H1 (cell line): ENCODE results near the gene HOXD12. TPM values are rescaled to one million over a fixed set of nuclear protein-coding genes. Genes with fewer than 3 reads are reported as not detected.
A peak's percentile ranks its signal among the peaks of the same experiment; 100 is the strongest.

Experiments
- CTCF ChIA-PET: fragments of 300-600 bp; sonication (Branson Sonifier 250); formaldehyde crosslinking; loops from one replicate; lab custom pipeline; 2021; ENCODE audit not compliant: partially characterized antibody; lab: Charles Lee
- POLR2A ChIA-PET: fragments of 300-600 bp; sonication (Branson Sonifier 250); formaldehyde crosslinking; loops from one replicate; lab custom pipeline; 2021; ENCODE audit warnings: inconsistent platforms; ENCODE audit not compliant: partially characterized antibody; lab: Charles Lee
- DNase-seq, 2 experiments: peaks; one replicate each; pipeline versions ENCODE4 v3.0.0 to v3.0.0-alpha.2; 2010 to 2022; ENCODE audit warnings: low spot score in 2 of 2, low read depth in 1 of 2, mixed read lengths in 1 of 2
- FAIRE-seq: peaks from 2 replicates; lab custom pipeline; 2011; peaks lifted over from hg19 to GRCh38; lab: Jason Lieb, UNC
- H2AFZ ChIP-seq: 2 replicates; pipeline ENCODE4 v1.8.1; 2012; ENCODE audit warnings: low read length, inconsistent platforms
- H2AK5ac ChIP-seq: 2 replicates; pipeline ENCODE4 v1.6.1; 2013; ENCODE audit warnings: low read depth, low read length
- H2BK120ac ChIP-seq: replicated peaks from 2 replicates; pipeline ENCODE3; 2013; ENCODE audit warnings: low read depth, low read length, inconsistent platforms
- H2BK12ac ChIP-seq: 2 replicates; pipeline ENCODE4 v1.6.1; 2013; ENCODE audit warnings: low read depth, low read length
- H2BK15ac ChIP-seq: 2 replicates; pipeline ENCODE4 v1.6.1; 2013; ENCODE audit warnings: low read length
- H2BK20ac ChIP-seq: 2 replicates; pipeline ENCODE4 v1.6.1; 2013; ENCODE audit warnings: low read length
- H2BK5ac ChIP-seq: 2 replicates; pipeline ENCODE4 v1.6.1; 2013; ENCODE audit warnings: low read depth, low read length
- H3K14ac ChIP-seq: 2 replicates; pipeline ENCODE4 v1.6.1; 2013; ENCODE audit warnings: inconsistent platforms; ENCODE audit not compliant: insufficient read length
- H3K18ac ChIP-seq: 2 replicates; pipeline ENCODE4 v1.6.1; 2013; ENCODE audit warnings: low read length; ENCODE audit errors: extremely low read depth
- H3K23ac ChIP-seq: 2 replicates; pipeline ENCODE4 v1.6.1; 2013; ENCODE audit warnings: inconsistent platforms; ENCODE audit not compliant: insufficient read length
- H3K23me2 ChIP-seq: 2 replicates; pipeline ENCODE4 v1.6.1; 2013; ENCODE audit warnings: low read depth, low read length
- H3K27ac ChIP-seq: 2 replicates; pipeline ENCODE4 v1.6.1; 2011; ENCODE audit warnings: low read depth, low read length, inconsistent platforms
- H3K27me3 ChIP-seq, 4 experiments: replicated peaks in 1 of 4; 1 replicate in 1 of 4; 2 replicates in 3 of 4; pipeline versions ENCODE4 v1.6.1 to v1.8.1; 2011 to 2013; ENCODE audit warnings: low read length in 3 of 4, mild to moderate bottlenecking in 3 of 4, inconsistent platforms in 2 of 4, mixed read lengths in 2 of 4, moderate library complexity in 1 of 4; ENCODE audit not compliant: control insufficient read depth in 3 of 4, insufficient read depth in 3 of 4; ENCODE audit errors: extremely low read depth in 1 of 4
- H3K36me3 ChIP-seq, 4 experiments: 2 replicates each; pipeline versions ENCODE4 v1.6.1 to v1.8.1; 2011 to 2013; ENCODE audit warnings: mild to moderate bottlenecking in 4 of 4, low read length in 3 of 4, moderate library complexity in 2 of 4, control low read depth in 1 of 4, inconsistent platforms in 1 of 4; ENCODE audit not compliant: insufficient read depth in 4 of 4, control insufficient read depth in 2 of 4
- H3K4ac ChIP-seq: replicated peaks from 2 replicates; pipeline ENCODE3; 2013; ENCODE audit warnings: low read length, low read depth, mixed read lengths, inconsistent platforms; ENCODE audit not compliant: insufficient read length
- H3K4me1 ChIP-seq, 4 experiments: replicated peaks in 1 of 4; 1 replicate in 1 of 4; 2 replicates in 3 of 4; pipeline versions ENCODE4 v1.6.1 to v1.8.1; 2011 to 2013; ENCODE audit warnings: low read length in 3 of 4, inconsistent platforms in 2 of 4, mixed read lengths in 1 of 4; ENCODE audit not compliant: insufficient read depth in 4 of 4, control insufficient read depth in 3 of 4
- H3K4me2 ChIP-seq, 2 experiments: 2 replicates each; pipeline versions ENCODE4 v1.6.1 to v1.8.1; 2011 to 2013; ENCODE audit warnings: low read depth in 2 of 2, low read length in 2 of 2, control low read depth in 1 of 2, inconsistent platforms in 1 of 2, mild to moderate bottlenecking in 1 of 2; ENCODE audit not compliant: insufficient read depth in 1 of 2
- H3K4me3 ChIP-seq, 4 experiments: fragments of 200-600, 300-600 bp in 1 of 4; sonication (generic), shearing (Covaris generic), sonication (Bioruptor Twin) in 1 of 4; 2 replicates each; pipeline versions ENCODE4 v1.5.1 to v1.8.1; 2011 to 2016; ENCODE audit warnings: low read length in 4 of 4, low read depth in 3 of 4, control low read depth in 2 of 4, inconsistent platforms in 2 of 4, mild to moderate bottlenecking in 2 of 4, mixed read lengths in 1 of 4, moderate library complexity in 1 of 4; ENCODE audit not compliant: insufficient read depth in 2 of 4; ENCODE audit errors: extremely low read depth in 1 of 4
- H3K56ac ChIP-seq: replicated peaks from 2 replicates; pipeline ENCODE3; 2013; ENCODE audit warnings: low read depth, mild to moderate bottlenecking, mixed read lengths, low read length, inconsistent platforms; ENCODE audit not compliant: insufficient read length
- H3K79me1 ChIP-seq: 2 replicates; pipeline ENCODE4 v1.6.1; 2013; ENCODE audit warnings: low read depth, low read length, control low read depth
- H3K79me2 ChIP-seq, 2 experiments: 2 replicates each; pipeline versions ENCODE4 v1.6.1 to v1.8.1; 2012 to 2013; ENCODE audit warnings: low read length in 2 of 2, mild to moderate bottlenecking in 2 of 2, inconsistent platforms in 1 of 2; ENCODE audit not compliant: insufficient read depth in 2 of 2, control insufficient read depth in 1 of 2
- H3K9ac ChIP-seq, 4 experiments: replicated peaks in 1 of 4; 1 replicate in 1 of 4; 2 replicates in 3 of 4; pipeline versions ENCODE4 v1.6.1 to v1.8.1; 2011 to 2013; ENCODE audit warnings: low read depth in 3 of 4, low read length in 3 of 4, control low read depth in 2 of 4, mild to moderate bottlenecking in 2 of 4, moderate library complexity in 2 of 4, inconsistent platforms in 1 of 4; ENCODE audit errors: extremely low read depth in 1 of 4
- H3K9me3 ChIP-seq, 2 experiments: 2 replicates each; pipeline versions ENCODE4 v1.6.1 to v1.8.1; 2012 to 2013; ENCODE audit warnings: mild to moderate bottlenecking in 2 of 2, moderate library complexity in 2 of 2, control low read depth in 1 of 2, inconsistent platforms in 1 of 2, low read depth in 1 of 2, low read length in 1 of 2, mixed read lengths in 1 of 2; ENCODE audit not compliant: insufficient read depth in 2 of 2
- H4K20me1 ChIP-seq, 2 experiments: replicated peaks in 1 of 2; 2 replicates each; pipeline versions ENCODE3 to v1.8.1; 2011 to 2013; ENCODE audit warnings: inconsistent platforms in 2 of 2, low read length in 2 of 2, mild to moderate bottlenecking in 1 of 2; ENCODE audit not compliant: insufficient read depth in 2 of 2, control insufficient read depth in 1 of 2
- H4K5ac ChIP-seq: 2 replicates; pipeline ENCODE4 v1.6.1; 2013; ENCODE audit warnings: low read length, low read depth, mixed read lengths, inconsistent platforms; ENCODE audit not compliant: insufficient read length
- H4K8ac ChIP-seq: 2 replicates; pipeline ENCODE4 v1.8.0; 2013; ENCODE audit warnings: mild to moderate bottlenecking, moderate library complexity, low read length, inconsistent platforms; ENCODE audit not compliant: insufficient read depth; ENCODE audit errors: extremely low read depth
- H4K91ac ChIP-seq: replicated peaks from 2 replicates; pipeline ENCODE3; 2013; ENCODE audit warnings: low read length, mixed read lengths, inconsistent platforms; ENCODE audit not compliant: insufficient read length
- BACH1 ChIP-seq: IDR thresholded peaks from 2 replicates; pipeline ENCODE4 v1.6.1; 2012; ENCODE audit warnings: low read length, improper control_type of control experiment
- GABPA ChIP-seq: IDR thresholded peaks from 2 replicates; pipeline ENCODE4 v1.6.1; 2011; ENCODE audit warnings: mild to moderate bottlenecking, low read length, moderate library complexity, borderline replicate concordance; ENCODE audit not compliant: insufficient read depth
- GTF2F1 ChIP-seq: IDR thresholded peaks from 2 replicates; pipeline ENCODE4 v1.6.1; 2012; ENCODE audit warnings: low read depth, low read length, improper control_type of control experiment, borderline replicate concordance
- HDAC2 ChIP-seq, 2 experiments: fragments of 300-600 bp in 1 of 2; sonication (generic) in 1 of 2; IDR thresholded peaks; 2 replicates each; pipeline ENCODE4 v1.6.1; 2011 to 2012; ENCODE audit warnings: low read depth in 2 of 2, low read length in 2 of 2, mild to moderate bottlenecking in 2 of 2, moderate library complexity in 2 of 2, borderline replicate concordance in 1 of 2, inconsistent platforms in 1 of 2
- JUND ChIP-seq: IDR thresholded peaks from 2 replicates; pipeline ENCODE4 v1.6.1; 2011; ENCODE audit warnings: mild to moderate bottlenecking, improper control_type of control experiment, low read length
- RAD21 ChIP-seq, 2 experiments: IDR thresholded peaks in 1 of 2; conservative IDR thresholded peaks in 1 of 2; 2 replicates each; pipeline ENCODE4 v1.6.1; 2011; ENCODE audit warnings: low read depth in 2 of 2, low read length in 2 of 2, improper control_type of control experiment in 1 of 2, inconsistent platforms in 1 of 2, mild to moderate bottlenecking in 1 of 2, moderate library complexity in 1 of 2
- SP2 ChIP-seq: IDR thresholded peaks from 2 replicates; pipeline ENCODE4 v1.6.1; 2012; ENCODE audit warnings: mild to moderate bottlenecking, low read length, inconsistent platforms
- TBP ChIP-seq: IDR thresholded peaks from 2 replicates; pipeline ENCODE4 v1.6.1; 2011; ENCODE audit warnings: low read depth, low read length, improper control_type of control experiment
- YY1 ChIP-seq: IDR thresholded peaks from 2 replicates; pipeline ENCODE4 v1.6.1; 2011; ENCODE audit warnings: low read depth, mild to moderate bottlenecking, low read length
- WGBS, 2 experiments: shearing (Covaris generic) in 1 of 2; methylation state at CpG; one replicate each; pipeline versions ENCODE4 v1.1.6 to v1.1.7; 2013 to 2015; ENCODE audit warnings: low lambda C conversion rate in 2 of 2, mixed read lengths in 2 of 2, inconsistent platforms in 1 of 2, low coverage in 1 of 2, missing lambda C conversion rate in 1 of 2; ENCODE audit not compliant: insufficient replicate concordance in 2 of 2, insufficient coverage in 1 of 2, insufficient read length in 1 of 2; ENCODE audit errors: extremely low coverage in 1 of 2, missing lambda C conversion rate in 1 of 2; 5-methylcytosine and 5-hydroxymethylcytosine counted together
- polyA plus RNA-seq, 7 experiments: library from polyadenylated mRNA; depleted of rRNA in 3 of 7; stranded (reverse) in 5 of 7; unstranded in 2 of 7; fragments of >200 nt in 5 of 7; fragments of 200-250 nt in 2 of 7; gene quantifications; 1 replicate in 5 of 7; 2 replicates in 1 of 7; 4 replicates in 1 of 7; pipeline versions ENCODE4 v1.2.1 to v1.2.3, GENCODE V29; 2011 to 2013; ENCODE audit warnings: missing spikeins in 2 of 7, mixed read lengths in 2 of 7
- total RNA-seq: library from RNA; stranded (reverse); fragmentation: NEBNext Ultra II Directional; extraction: Animal tissue kit (Norgen Biotek cat#: 25700); gene quantifications from 2 replicates; pipeline ENCODE4 v1.2.1, GENCODE V29; 2021
- TF ChIP-seq, protein P1 (sequence below), 3 experiments: IDR thresholded peaks; 1 replicate in 2 of 3; 2 replicates in 1 of 3; pipeline versions ENCODE4 v1.5.1 to v1.6.1; 2011; ENCODE audit warnings: low read length in 3 of 3, mild to moderate bottlenecking in 3 of 3, inconsistent platforms in 2 of 3, low read depth in 1 of 3, moderate library complexity in 1 of 3; ENCODE audit not compliant: insufficient read depth in 1 of 3; ENCODE audit errors: control extremely low read depth in 1 of 3

HOXD12 gene
- total and polyA plus RNA-seq, 2 of the 8 experiments (the other 6 are each of a cell fraction or from before 2014, with no cell fraction given), result not detected

DNA sequence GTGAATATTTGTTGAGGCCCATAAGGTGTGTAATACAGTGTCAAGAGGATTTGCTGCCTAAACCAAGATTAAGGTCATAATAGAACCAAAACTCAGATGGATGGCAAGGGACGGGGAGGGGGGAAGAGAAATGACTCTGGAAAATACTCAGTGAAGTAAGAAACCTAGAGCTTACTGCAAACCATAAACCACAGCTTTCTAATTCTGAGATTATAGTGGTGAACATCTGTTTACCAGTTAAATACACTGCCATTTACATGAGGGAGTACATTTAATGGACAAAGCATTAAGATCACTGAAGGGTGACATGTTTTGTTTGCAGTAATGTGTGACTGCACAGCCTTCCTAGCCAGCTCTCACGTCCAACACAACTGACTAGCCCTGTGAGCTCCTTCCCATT lies 35.6 kb upstream of the HOXD12 start:
- no peak overlapping the region for H3K4me2 ChIP-seq
- TF ChIP-seq TBP, result no peak
- TF ChIP-seq HDAC2 (IDR thresholded peaks at IDR 0.05; ENCODE audit: borderline replicate concordance in 1 of 2, low read depth in 2 of 2, low read length in 2 of 2), result no peak
- no peak for TF ChIP-seq BACH1
- no peak for TF ChIP-seq GTF2F1
- no peak for TF ChIP-seq SP2
- no peak for TF ChIP-seq GABPA
- no peak for TF ChIP-seq YY1
- TF ChIP-seq, protein P1, sequence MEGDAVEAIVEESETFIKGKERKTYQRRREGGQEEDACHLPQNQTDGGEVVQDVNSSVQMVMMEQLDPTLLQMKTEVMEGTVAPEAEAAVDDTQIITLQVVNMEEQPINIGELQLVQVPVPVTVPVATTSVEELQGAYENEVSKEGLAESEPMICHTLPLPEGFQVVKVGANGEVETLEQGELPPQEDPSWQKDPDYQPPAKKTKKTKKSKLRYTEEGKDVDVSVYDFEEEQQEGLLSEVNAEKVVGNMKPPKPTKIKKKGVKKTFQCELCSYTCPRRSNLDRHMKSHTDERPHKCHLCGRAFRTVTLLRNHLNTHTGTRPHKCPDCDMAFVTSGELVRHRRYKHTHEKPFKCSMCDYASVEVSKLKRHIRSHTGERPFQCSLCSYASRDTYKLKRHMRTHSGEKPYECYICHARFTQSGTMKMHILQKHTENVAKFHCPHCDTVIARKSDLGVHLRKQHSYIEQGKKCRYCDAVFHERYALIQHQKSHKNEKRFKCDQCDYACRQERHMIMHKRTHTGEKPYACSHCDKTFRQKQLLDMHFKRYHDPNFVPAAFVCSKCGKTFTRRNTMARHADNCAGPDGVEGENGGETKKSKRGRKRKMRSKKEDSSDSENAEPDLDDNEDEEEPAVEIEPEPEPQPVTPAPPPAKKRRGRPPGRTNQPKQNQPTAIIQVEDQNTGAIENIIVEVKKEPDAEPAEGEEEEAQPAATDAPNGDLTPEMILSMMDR (IDR thresholded peaks at IDR 0.05; ENCODE audit: control extremely low read depth in 1 of 3, insufficient read depth in 1 of 3, low read depth in 1 of 3, low read length in 3 of 3), result no peak
- no peak for TF ChIP-seq JUND
- TF ChIP-seq RAD21 (IDR thresholded peaks at IDR 0.05 in 1 of 2, conservative IDR thresholded peaks at IDR 0.05 in 1 of 2; ENCODE audit: low read depth in 2 of 2, low read length in 2 of 2), result no peak
- H3K9me3 ChIP-seq, result no peaks in the 10 kb centered on the region
- H2AFZ ChIP-seq, result no peak overlapping the region
- no peak overlapping the region for H4K8ac ChIP-seq
- no peaks in the 10 kb centered on the region; the same call in 1 of the 2 replicates for H3K23me2 ChIP-seq
- peaks cover 0 to 15% (median 9%) of the 10 kb centered on the region in 4 experiments; a peak in 4 of 7 replicates for H3K4me1 ChIP-seq
- peaks cover 5 to 7% of the 10 kb centered on the region in 2 experiments for H4K20me1 ChIP-seq
- H3K9ac ChIP-seq, result no peak overlapping the region
- H3K4me3 ChIP-seq, result no peak overlapping the region
- H2BK15ac ChIP-seq, result no peak overlapping the region
- H2BK5ac ChIP-seq, result no peak overlapping the region
- DNase-seq, result no peak
- no peaks in the 10 kb centered on the region for H3K36me3 ChIP-seq
- peak; percentile 42 for FAIRE-seq
- WGBS, 2 experiments, result 72% methylated on average over 2 of the region's 2 CpGs; no CpG with 5 or more reads in 1 of the 2 experiments
- no peak overlapping the region for H3K18ac ChIP-seq
- no peak overlapping the region for H4K91ac ChIP-seq
- H2AK5ac ChIP-seq, result no peak overlapping the region
- H3K27me3 ChIP-seq, result peaks cover 38 to 55% (median 46%) of the 10 kb centered on the region in 4 experiments
- POLR2A ChIA-PET, result interaction anchor here (1.6 kb wide), 1 partner anchor 21 kb away, joined by 3 read pairs; no protein-coding TSS in a partner anchor
- H2BK12ac ChIP-seq, result no peak overlapping the region
- H3K23ac ChIP-seq, result no peak overlapping the region
- H4K5ac ChIP-seq, result no peak overlapping the region
- no peak overlapping the region for H2BK120ac ChIP-seq
- H3K27ac ChIP-seq, result no peak overlapping the region
- no peak overlapping the region for H2BK20ac ChIP-seq
- CTCF ChIA-PET, result interaction anchor here (0.8 to 1.4 kb wide), 2 partner anchors 375 to 696 kb away, joined by 3 to 4 read pairs; no protein-coding TSS in a partner anchor
- H3K79me1 ChIP-seq, result no peaks in the 10 kb centered on the region
- no peaks in the 10 kb centered on the region for H3K79me2 ChIP-seq
- no peak overlapping the region for H3K14ac ChIP-seq
- H3K4ac ChIP-seq, result no peak overlapping the region
- no peak overlapping the region for H3K56ac ChIP-seq
